IMR-90 (cell line): Measurements from ENCODE around the gene SF3B5. TPM values are rescaled to one million over a fixed set of nuclear protein-coding genes. Genes with fewer than 3 reads are reported as not detected.

Experiments used
- ATAC-seq: fragments of 200-7000 bp; cut with Tn5 transposase; 2 replicates; pipeline ENCODE4 v1.9.1; 2020; ENCODE audit warnings: low read depth, mild to moderate bottlenecking, moderate library complexity
- BruUV-seq: library from RNA; stranded (reverse); fragments of 400-500 nt; replicated peaks from 2 replicates; lab custom pipeline; 2021; lab: Mats Ljungman, UMichigan
- CTCF ChIA-PET: fragments of 300-600 bp; formaldehyde crosslinking; extraction: SDS; loops from one replicate; lab custom pipeline; 2021; ENCODE audit warnings: antibody characterized with exemption; lab: Yijun Ruan, JAX
- POLR2A ChIA-PET: fragments of 300-600 bp; sonication (Branson Sonifier 250); formaldehyde crosslinking; loops from one replicate; lab custom pipeline; 2022; ENCODE audit warnings: antibody characterized with exemption; ENCODE audit not compliant: unreplicated experiment; lab: Charles Lee
- DNase-seq: peaks from one replicate; pipeline ENCODE4 v3.0.0; 2013
- H2AFZ ChIP-seq: replicated peaks from 2 replicates; pipeline ENCODE3; 2013; ENCODE audit warnings: low read length, mild to moderate bottlenecking; ENCODE audit not compliant: poor library complexity
- H2AK5ac ChIP-seq: 2 replicates; pipeline ENCODE4 v1.6.1; 2013; ENCODE audit warnings: low read depth, low read length, inconsistent platforms
- H2AK9ac ChIP-seq: replicated peaks from 2 replicates; pipeline ENCODE3; 2013; ENCODE audit warnings: mild to moderate bottlenecking, low read depth, low read length, moderate library complexity; ENCODE audit not compliant: poor library complexity
- H2BK120ac ChIP-seq: 2 replicates; pipeline ENCODE4 v1.6.1; 2013; ENCODE audit warnings: low read depth, low read length, inconsistent platforms
- H2BK15ac ChIP-seq: 3 replicates; pipeline ENCODE4 v1.6.1; 2013; ENCODE audit warnings: low read depth, low read length, inconsistent platforms
- H2BK20ac ChIP-seq: 2 replicates; pipeline ENCODE4 v1.6.1; 2013; ENCODE audit warnings: low read depth, mild to moderate bottlenecking, inconsistent platforms, low read length, moderate library complexity
- H2BK5ac ChIP-seq: 2 replicates; pipeline ENCODE4 v1.6.1; 2013; ENCODE audit warnings: mild to moderate bottlenecking, low read depth, low read length, inconsistent platforms; ENCODE audit not compliant: poor library complexity, severe bottlenecking
- H3K14ac ChIP-seq: replicated peaks from 2 replicates; pipeline ENCODE4 v1.6.1; 2013; ENCODE audit warnings: low read depth, low read length, inconsistent platforms
- H3K18ac ChIP-seq: 2 replicates; pipeline ENCODE4 v1.6.1; 2013; ENCODE audit warnings: low read depth, low read length, control low read depth
- H3K23ac ChIP-seq: 2 replicates; pipeline ENCODE4 v1.6.1; 2013; ENCODE audit warnings: low read depth, low read length, inconsistent platforms
- H3K27ac ChIP-seq: 2 replicates; pipeline ENCODE4 v1.5.1; 2013; ENCODE audit warnings: mild to moderate bottlenecking, control low read depth, low read length; ENCODE audit not compliant: insufficient read depth
- H3K27me3 ChIP-seq: 2 replicates; pipeline ENCODE4 v1.6.1; 2013; ENCODE audit warnings: low read length; ENCODE audit not compliant: control insufficient read depth, insufficient read depth
- H3K36me3 ChIP-seq: 2 replicates; pipeline ENCODE4 v1.6.1; 2013; ENCODE audit warnings: low read length, mixed read lengths; ENCODE audit not compliant: control insufficient read depth, insufficient read depth
- H3K4ac ChIP-seq: 2 replicates; pipeline ENCODE4 v1.6.1; 2013; ENCODE audit warnings: low read depth, low read length, inconsistent platforms
- H3K4me1 ChIP-seq: 2 replicates; pipeline ENCODE4 v1.6.1; 2013; ENCODE audit warnings: low read length, mixed read lengths; ENCODE audit not compliant: control insufficient read depth, insufficient read depth
- H3K4me2 ChIP-seq: 2 replicates; pipeline ENCODE4 v1.6.1; 2013; ENCODE audit warnings: low read depth, mild to moderate bottlenecking, control low read depth, low read length, moderate library complexity
- H3K4me3 ChIP-seq: 2 replicates; pipeline ENCODE4 v1.5.1; 2013; ENCODE audit warnings: low read depth, mild to moderate bottlenecking, control low read depth, low read length, moderate library complexity; ENCODE audit not compliant: insufficient read depth
- H3K56ac ChIP-seq: 2 replicates; pipeline ENCODE4 v1.6.1; 2013; ENCODE audit warnings: low read length, inconsistent platforms; ENCODE audit not compliant: insufficient read depth; ENCODE audit errors: extremely low read depth
- H3K79me1 ChIP-seq, 2 experiments: 2 replicates each; pipeline ENCODE4 v1.6.1; 2013; ENCODE audit warnings: low read length in 2 of 2, inconsistent platforms in 1 of 2, low read depth in 1 of 2
- H3K9ac ChIP-seq: 2 replicates; pipeline ENCODE4 v1.6.1; 2013; ENCODE audit warnings: low read depth, low read length, control low read depth
- H3K9me1 ChIP-seq: 2 replicates; pipeline ENCODE4 v1.6.1; 2013; ENCODE audit warnings: low read length, inconsistent platforms; ENCODE audit not compliant: insufficient read depth
- H3K9me3 ChIP-seq: 2 replicates; pipeline ENCODE4 v1.6.1; 2013; ENCODE audit warnings: low read length; ENCODE audit not compliant: control insufficient read depth, insufficient read depth
- H4K20me1 ChIP-seq: 2 replicates; pipeline ENCODE4 v1.6.1; 2013; ENCODE audit warnings: low read length, inconsistent platforms; ENCODE audit not compliant: insufficient read depth
- H4K5ac ChIP-seq: 2 replicates; pipeline ENCODE4 v1.6.1; 2013; ENCODE audit warnings: mild to moderate bottlenecking, low read depth, low read length, control low read depth
- H4K8ac ChIP-seq, 2 experiments: 2 replicates each; pipeline ENCODE4 v1.6.1; 2013; ENCODE audit warnings: low read depth in 2 of 2, low read length in 2 of 2, control low read depth in 1 of 2, inconsistent platforms in 1 of 2
- H4K91ac ChIP-seq: 2 replicates; pipeline ENCODE4 v1.6.1; 2013; ENCODE audit warnings: low read depth, low read length, inconsistent platforms; ENCODE audit not compliant: insufficient read depth
- CEBPB ChIP-seq: IDR thresholded peaks from 2 replicates; pipeline ENCODE4 v1.6.1; 2012; ENCODE audit warnings: low read depth, low read length, improper control_type of control experiment
- CHD1 ChIP-seq: IDR thresholded peaks from 2 replicates; pipeline ENCODE4 v1.6.1; 2012; ENCODE audit warnings: low read depth, low read length, improper control_type of control experiment
- FOS ChIP-seq: fragments of 150-350 bp; IDR thresholded peaks from 2 replicates; pipeline ENCODE4 v1.6.1; 2016; ENCODE audit warnings: low read depth, low read length
- MAFK ChIP-seq: IDR thresholded peaks from 2 replicates; pipeline ENCODE4 v1.6.1; 2012; ENCODE audit warnings: low read depth, low read length, improper control_type of control experiment
- MAZ ChIP-seq: IDR thresholded peaks from 2 replicates; pipeline ENCODE4 v1.6.1; 2012; ENCODE audit warnings: low read depth, mild to moderate bottlenecking, low read length, improper control_type of control experiment, moderate library complexity, borderline replicate concordance
- MXI1 ChIP-seq: IDR thresholded peaks from 2 replicates; pipeline ENCODE4 v1.6.1; 2012; ENCODE audit warnings: low read depth, mild to moderate bottlenecking, low read length, moderate library complexity, borderline replicate concordance
- NFE2L2 ChIP-seq: fragments of 150-350 bp; IDR thresholded peaks from 2 replicates; pipeline ENCODE4 v1.6.1; 2016; ENCODE audit warnings: low read depth, mild to moderate bottlenecking, low read length
- POLR2A ChIP-seq: IDR thresholded peaks from 2 replicates; pipeline ENCODE4 v1.6.1; 2012; ENCODE audit warnings: mild to moderate bottlenecking, low read depth, low read length
- RAD21 ChIP-seq: IDR thresholded peaks from 2 replicates; pipeline ENCODE4 v1.6.1; 2012; ENCODE audit warnings: low read length, improper control_type of control experiment
- RCOR1 ChIP-seq: IDR thresholded peaks from 2 replicates; pipeline ENCODE4 v1.6.1; 2012; ENCODE audit warnings: mild to moderate bottlenecking, low read length, improper control_type of control experiment; ENCODE audit not compliant: insufficient replicate concordance
- RFX5 ChIP-seq: IDR thresholded peaks from 2 replicates; pipeline ENCODE4 v1.8.0; 2012; ENCODE audit warnings: low read depth, mild to moderate bottlenecking, low read length, moderate library complexity
- WGBS, 2 experiments: methylation state at CpG; one replicate each; pipeline versions ENCODE4 v1.1.5 to v1.1.7; 2013; ENCODE audit warnings: missing lambda C conversion rate in 2 of 2; ENCODE audit not compliant: insufficient read length in 1 of 2; ENCODE audit errors: extremely low coverage in 2 of 2; 5-methylcytosine and 5-hydroxymethylcytosine counted together
- dilution Hi-C: fragments of 300-500 bp; cut with HindIII; formaldehyde crosslinking; loops from one replicate; pipeline ENCODE4 v1.14.3; 2018; ENCODE audit warnings: low sequenced_read_pairs; ENCODE audit not compliant: unreplicated experiment
- in situ Hi-C: fragments of 300-500 bp; cut with MboI; formaldehyde crosslinking; loops from 3 replicates; pipeline ENCODE4 v1.14.3; 2019; ENCODE audit warnings: low sequenced_read_pairs, inconsistent platforms, mixed read lengths
- intact Hi-C: fragments of 100-400 bp; cut with micrococcal nuclease; formaldehyde crosslinking; loops from 2 replicates; pipeline ENCODE4 v1.10.0; 2022
- polyA plus RNA-seq, 3 experiments: library from polyadenylated mRNA; depleted of rRNA; stranded (reverse); fragments of >200 nt; gene quantifications; 2 replicates each; pipeline ENCODE4 v1.2.3, GENCODE V29; 2012; ENCODE audit warnings: low replicate concordance in 1 of 3
- total RNA-seq: library from RNA; depleted of rRNA; stranded (reverse); fragments of >200 nt; gene quantifications from 2 replicates; pipeline ENCODE4 v1.2.3, GENCODE V29; 2012
- TF ChIP-seq, protein P1 (sequence below): fragments of 150-350 bp; IDR thresholded peaks from 2 replicates; pipeline ENCODE4 v1.6.1; 2017; ENCODE audit warnings: mild to moderate bottlenecking, antibody characterized with exemption, low read length, low read depth
- TF ChIP-seq, protein P2 (sequence below): conservative IDR thresholded peaks from 2 replicates; pipeline ENCODE4 v1.5.1; 2012; ENCODE audit warnings: mild to moderate bottlenecking, low read depth, low read length, improper control_type of control experiment

Gene SF3B5
- total and polyA plus RNA-seq, 2 of the 4 experiments (the other 2 are of a cell fraction) = 227 to 333 TPM

DNA sequence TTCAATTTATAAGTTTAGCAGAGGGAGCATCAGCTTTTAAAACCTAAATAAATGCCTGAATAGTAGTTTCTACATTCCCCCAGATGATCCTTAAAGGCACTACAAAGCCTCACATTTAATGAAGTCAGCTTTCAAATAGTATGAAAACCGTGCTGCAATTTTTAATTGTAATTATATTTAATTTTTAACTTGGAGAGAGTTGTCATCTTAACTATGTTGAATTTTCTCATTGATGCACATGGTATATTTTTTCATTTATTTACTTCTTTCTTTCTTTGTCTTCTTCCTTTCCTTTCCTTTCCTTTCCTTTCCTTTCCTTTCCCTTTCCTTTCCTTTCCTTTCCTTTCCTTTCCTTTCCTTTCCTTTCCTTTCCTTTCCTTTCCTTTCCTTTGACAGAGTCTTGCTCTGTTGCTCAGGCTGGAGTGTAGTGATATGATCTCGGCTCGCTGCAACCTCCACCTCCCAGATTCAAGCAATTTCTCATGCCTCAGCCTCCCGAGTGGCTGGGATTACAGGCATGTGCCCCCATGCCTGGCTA lies 7.7 kb upstream of the SF3B5 start:
- H3K9me1 ChIP-seq = no peaks in the 10 kb centered on the region
- no peak overlapping the region for H2AK9ac ChIP-seq
- H3K79me1 ChIP-seq = no peaks in the 10 kb centered on the region
- ChIA-PET CTCF (interaction anchor here (0.6 kb wide), 1 partner anchor 23 kb away, joined by 3 read pairs; no protein-coding TSS in a partner anchor), POLR2A (no interaction called here)
- H3K9ac ChIP-seq = no peak overlapping the region
- H2BK120ac ChIP-seq = no peak overlapping the region
- H4K91ac ChIP-seq = no peak overlapping the region
- in situ Hi-C loops = loop anchor here (5.0 to 25.0 kb wide), 2 partner anchors 379 to 1109 kb away; no protein-coding TSS in a partner anchor
- TF ChIP-seq NFE2L2 = no peak
- TF ChIP-seq CHD1 = no peak
- TF ChIP-seq POLR2A = no peak
- no peak for TF ChIP-seq MAFK
- TF ChIP-seq RAD21 = no peak
- no peak for TF ChIP-seq MAZ
- TF ChIP-seq, protein P1, sequence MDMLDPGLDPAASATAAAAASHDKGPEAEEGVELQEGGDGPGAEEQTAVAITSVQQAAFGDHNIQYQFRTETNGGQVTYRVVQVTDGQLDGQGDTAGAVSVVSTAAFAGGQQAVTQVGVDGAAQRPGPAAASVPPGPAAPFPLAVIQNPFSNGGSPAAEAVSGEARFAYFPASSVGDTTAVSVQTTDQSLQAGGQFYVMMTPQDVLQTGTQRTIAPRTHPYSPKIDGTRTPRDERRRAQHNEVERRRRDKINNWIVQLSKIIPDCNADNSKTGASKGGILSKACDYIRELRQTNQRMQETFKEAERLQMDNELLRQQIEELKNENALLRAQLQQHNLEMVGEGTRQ = no peak
- TF ChIP-seq FOS = no peak
- TF ChIP-seq CEBPB = no peak
- TF ChIP-seq RCOR1 = no peak
- TF ChIP-seq MXI1 = no peak
- TF ChIP-seq, protein P2, sequence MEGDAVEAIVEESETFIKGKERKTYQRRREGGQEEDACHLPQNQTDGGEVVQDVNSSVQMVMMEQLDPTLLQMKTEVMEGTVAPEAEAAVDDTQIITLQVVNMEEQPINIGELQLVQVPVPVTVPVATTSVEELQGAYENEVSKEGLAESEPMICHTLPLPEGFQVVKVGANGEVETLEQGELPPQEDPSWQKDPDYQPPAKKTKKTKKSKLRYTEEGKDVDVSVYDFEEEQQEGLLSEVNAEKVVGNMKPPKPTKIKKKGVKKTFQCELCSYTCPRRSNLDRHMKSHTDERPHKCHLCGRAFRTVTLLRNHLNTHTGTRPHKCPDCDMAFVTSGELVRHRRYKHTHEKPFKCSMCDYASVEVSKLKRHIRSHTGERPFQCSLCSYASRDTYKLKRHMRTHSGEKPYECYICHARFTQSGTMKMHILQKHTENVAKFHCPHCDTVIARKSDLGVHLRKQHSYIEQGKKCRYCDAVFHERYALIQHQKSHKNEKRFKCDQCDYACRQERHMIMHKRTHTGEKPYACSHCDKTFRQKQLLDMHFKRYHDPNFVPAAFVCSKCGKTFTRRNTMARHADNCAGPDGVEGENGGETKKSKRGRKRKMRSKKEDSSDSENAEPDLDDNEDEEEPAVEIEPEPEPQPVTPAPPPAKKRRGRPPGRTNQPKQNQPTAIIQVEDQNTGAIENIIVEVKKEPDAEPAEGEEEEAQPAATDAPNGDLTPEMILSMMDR = no peak
- TF ChIP-seq RFX5 = no peak
- no peak overlapping the region for H3K23ac ChIP-seq
- H4K8ac ChIP-seq = no peak overlapping the region
- no peak overlapping the region for H4K5ac ChIP-seq
- H3K9me3 ChIP-seq = no peaks in the 10 kb centered on the region
- no peak overlapping the region for H2AFZ ChIP-seq
- H2BK15ac ChIP-seq = no peak overlapping the region
- no peak overlapping the region for H3K18ac ChIP-seq
- ATAC-seq (no peak), DNase-seq (no peak)
- no peak overlapping the region for H2BK20ac ChIP-seq
- H4K20me1 ChIP-seq = no peaks in the 10 kb centered on the region
- H3K14ac ChIP-seq = no peak overlapping the region
- no peak overlapping the region for H3K4me2 ChIP-seq
- no peak overlapping the region for H3K4ac ChIP-seq
- no peak overlapping the region for H3K27ac ChIP-seq
- H2AK5ac ChIP-seq = no peak overlapping the region
- H3K4me1 ChIP-seq = no peaks in the 10 kb centered on the region
- intact Hi-C loops = loop anchor here (10.0 kb wide), 1 partner anchor 452 kb away; no protein-coding TSS in a partner anchor
- H3K4me3 ChIP-seq = no peak overlapping the region
- H2BK5ac ChIP-seq = no peak overlapping the region
- no CpG with 5 or more reads among the region's 4 CpGs for WGBS, 2 experiments
- dilution Hi-C loops = no loop called here
- H3K36me3 ChIP-seq = no peaks in the 10 kb centered on the region
- no peak overlapping the region for H3K56ac ChIP-seq
- peaks cover 2% of the 10 kb centered on the region for H3K27me3 ChIP-seq
- BruUV-seq = no TSS peak
